ENCODE results near the gene SULT1E1. TPM values are rescaled to one million over a fixed set of nuclear protein-coding genes. Genes with fewer than 3 reads are reported as not detected.

The SULT1E1 gene
- total RNA-seq, 1 donor from 2014 or later: not detected

- Histone ChIP-seq H3K79me2 (ENCODE audit: insufficient read depth, low read length) (no peaks in the 10 kb centered on the region), H3K4me2 (ENCODE audit: low read length) (no peak overlapping the region), H3K36me3 (ENCODE audit: insufficient read depth, low read length) (no peaks in the 10 kb centered on the region), H2AFZ (ENCODE audit: low read depth, low read length) (no peak overlapping the region), H3K27me3 (ENCODE audit: insufficient read depth, low read length) (no peaks in the 10 kb centered on the region), H4K20me1 (ENCODE audit: insufficient read depth, low read length) (no peaks in the 10 kb centered on the region), H3K4me1 (ENCODE audit: insufficient read depth, low read length) (no peaks in the 10 kb centered on the region), H3K4me3 (ENCODE audit: insufficient read depth, low read depth, low read length) (no peak overlapping the region), H3K27ac (ENCODE audit: low read depth, low read length) (no peak overlapping the region), H3K9ac (ENCODE audit: low read length) (no peak overlapping the region), H3K9me3 (ENCODE audit: insufficient read depth, low read depth, low read length) (no peaks in the 10 kb centered on the region)
- Mint-ChIP-seq H3K9me3 (ENCODE audit: unreplicated experiment) (no peaks in the 10 kb centered on the region), H3K36me3 (ENCODE audit: low read depth, unreplicated experiment) (no peaks in the 10 kb centered on the region), H3K27me3 (ENCODE audit: low read depth, unreplicated experiment) (no peaks in the 10 kb centered on the region), H3K4me3 (ENCODE audit: unreplicated experiment) (no peak overlapping the region), H3K4me1 (ENCODE audit: low read depth, unreplicated experiment) (peaks cover 8% of the 10 kb centered on the region), H3K27ac (ENCODE audit: unreplicated experiment) (no peak overlapping the region)
- DNase-seq (ENCODE audit: low read depth) (no peak), FAIRE-seq (no peak)
- TF ChIP-seq CTCF (IDR thresholded peaks at IDR 0.05; ENCODE audit: insufficient read depth, low read depth, low read length) (no peak), EZH2 (IDR thresholded peaks at IDR 0.05; ENCODE audit: insufficient read depth, low read length) (no peak)
Observed at GRCh38 chr4:69875576-69875975, 15.6 kb upstream of the SULT1E1 start.

GRCh38 chr4:69874507-69874906, 14.6 kb upstream of the SULT1E1 start:
- Histone ChIP-seq H3K36me3 (ENCODE audit: insufficient read depth, low read length) (no peaks in the 10 kb centered on the region), H3K79me2 (ENCODE audit: insufficient read depth, low read length) (no peaks in the 10 kb centered on the region), H3K4me1 (ENCODE audit: insufficient read depth, low read length) (no peaks in the 10 kb centered on the region), H3K9ac (ENCODE audit: low read length) (no peak overlapping the region), H3K9me3 (ENCODE audit: insufficient read depth, low read depth, low read length) (no peaks in the 10 kb centered on the region), H3K4me2 (ENCODE audit: low read length) (no peak overlapping the region), H2AFZ (ENCODE audit: low read depth, low read length) (no peak overlapping the region), H3K27ac (ENCODE audit: low read depth, low read length) (no peak overlapping the region), H4K20me1 (ENCODE audit: insufficient read depth, low read length) (no peaks in the 10 kb centered on the region), H3K4me3 (ENCODE audit: insufficient read depth, low read depth, low read length) (no peak overlapping the region), H3K27me3 (ENCODE audit: insufficient read depth, low read length) (no peaks in the 10 kb centered on the region)
- TF ChIP-seq CTCF (IDR thresholded peaks at IDR 0.05; ENCODE audit: insufficient read depth, low read depth, low read length) (no peak), EZH2 (IDR thresholded peaks at IDR 0.05; ENCODE audit: insufficient read depth, low read length) (no peak)
- Mint-ChIP-seq H3K4me1 (ENCODE audit: low read depth, unreplicated experiment) (peaks cover 8% of the 10 kb centered on the region), H3K27ac (ENCODE audit: unreplicated experiment) (no peak overlapping the region), H3K9me3 (ENCODE audit: unreplicated experiment) (no peaks in the 10 kb centered on the region), H3K36me3 (ENCODE audit: low read depth, unreplicated experiment) (no peaks in the 10 kb centered on the region), H3K4me3 (ENCODE audit: unreplicated experiment) (no peak overlapping the region), H3K27me3 (ENCODE audit: low read depth, unreplicated experiment) (no peaks in the 10 kb centered on the region)
- FAIRE-seq (no peak), DNase-seq (ENCODE audit: low read depth) (no peak)

- FAIRE-seq (no peak), DNase-seq (ENCODE audit: low read depth) (no peak)
- Mint-ChIP-seq H3K4me3 (ENCODE audit: unreplicated experiment) (no peak overlapping the region), H3K36me3 (ENCODE audit: low read depth, unreplicated experiment) (no peaks in the 10 kb centered on the region), H3K27ac (ENCODE audit: unreplicated experiment) (no peak overlapping the region), H3K9me3 (ENCODE audit: unreplicated experiment) (no peaks in the 10 kb centered on the region), H3K4me1 (ENCODE audit: low read depth, unreplicated experiment) (no peaks in the 10 kb centered on the region), H3K27me3 (ENCODE audit: low read depth, unreplicated experiment) (no peaks in the 10 kb centered on the region)
- Histone ChIP-seq H3K4me2 (ENCODE audit: low read length) (no peak overlapping the region), H3K27ac (ENCODE audit: low read depth, low read length) (no peak overlapping the region), H2AFZ (ENCODE audit: low read depth, low read length) (no peak overlapping the region), H3K79me2 (ENCODE audit: insufficient read depth, low read length) (no peaks in the 10 kb centered on the region), H3K9me3 (ENCODE audit: insufficient read depth, low read depth, low read length) (no peaks in the 10 kb centered on the region), H3K27me3 (ENCODE audit: insufficient read depth, low read length) (no peaks in the 10 kb centered on the region), H3K9ac (ENCODE audit: low read length) (no peak overlapping the region), H3K4me1 (ENCODE audit: insufficient read depth, low read length) (no peaks in the 10 kb centered on the region), H4K20me1 (ENCODE audit: insufficient read depth, low read length) (no peaks in the 10 kb centered on the region), H3K36me3 (ENCODE audit: insufficient read depth, low read length) (no peaks in the 10 kb centered on the region), H3K4me3 (ENCODE audit: insufficient read depth, low read depth, low read length) (no peak overlapping the region)
- no peak for TF ChIP-seq EZH2 (IDR thresholded peaks at IDR 0.05; ENCODE audit: insufficient read depth, low read length)
- TF ChIP-seq CTCF (IDR thresholded peaks at IDR 0.05; ENCODE audit: insufficient read depth, low read depth, low read length): no peak
Observed at GRCh38 chr4:69861756-69862155, 1.8 kb upstream of the SULT1E1 start.
